Measurements from ENCODE around the gene MYH11. TPM values are rescaled to one million over a fixed set of nuclear protein-coding genes. Genes with fewer than 3 reads are reported as not detected.

Gene MYH11
- total and polyA plus RNA-seq, 2 of the 13 experiments (the other 11 are each of a cell fraction or from before 2014, with no cell fraction given), result not detected

DNA sequence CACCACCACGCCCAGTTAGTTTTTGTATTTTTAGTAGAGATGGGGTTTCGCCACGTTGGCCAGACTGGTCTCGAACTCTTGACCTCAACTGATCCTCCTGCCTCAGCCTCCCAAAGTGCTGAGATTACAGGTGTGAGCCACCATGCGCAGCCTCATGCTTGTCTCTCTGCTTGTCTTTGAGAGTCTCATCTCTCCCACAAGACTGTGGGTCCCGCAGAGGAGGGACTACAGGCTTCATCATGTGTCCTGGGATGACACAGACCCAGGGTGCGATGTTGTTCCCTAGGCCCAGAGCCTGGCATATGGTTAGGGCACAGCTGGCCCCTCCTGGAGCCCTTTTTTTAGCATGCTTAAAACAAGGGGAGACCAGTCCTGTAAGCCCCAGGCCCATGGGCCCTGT is 104.9 kb downstream of the MYH11 start (continued):
- TF ChIP-seq RFXAP (CRISPR knock-in tag; IDR thresholded peaks at IDR 0.05; ENCODE audit: borderline replicate concordance) (no peak), ZFP90 (CRISPR knock-in tag; IDR thresholded peaks at IDR 0.05; ENCODE audit: borderline replicate concordance) (no peak)
- TF ChIP-seq, protein P1, sequence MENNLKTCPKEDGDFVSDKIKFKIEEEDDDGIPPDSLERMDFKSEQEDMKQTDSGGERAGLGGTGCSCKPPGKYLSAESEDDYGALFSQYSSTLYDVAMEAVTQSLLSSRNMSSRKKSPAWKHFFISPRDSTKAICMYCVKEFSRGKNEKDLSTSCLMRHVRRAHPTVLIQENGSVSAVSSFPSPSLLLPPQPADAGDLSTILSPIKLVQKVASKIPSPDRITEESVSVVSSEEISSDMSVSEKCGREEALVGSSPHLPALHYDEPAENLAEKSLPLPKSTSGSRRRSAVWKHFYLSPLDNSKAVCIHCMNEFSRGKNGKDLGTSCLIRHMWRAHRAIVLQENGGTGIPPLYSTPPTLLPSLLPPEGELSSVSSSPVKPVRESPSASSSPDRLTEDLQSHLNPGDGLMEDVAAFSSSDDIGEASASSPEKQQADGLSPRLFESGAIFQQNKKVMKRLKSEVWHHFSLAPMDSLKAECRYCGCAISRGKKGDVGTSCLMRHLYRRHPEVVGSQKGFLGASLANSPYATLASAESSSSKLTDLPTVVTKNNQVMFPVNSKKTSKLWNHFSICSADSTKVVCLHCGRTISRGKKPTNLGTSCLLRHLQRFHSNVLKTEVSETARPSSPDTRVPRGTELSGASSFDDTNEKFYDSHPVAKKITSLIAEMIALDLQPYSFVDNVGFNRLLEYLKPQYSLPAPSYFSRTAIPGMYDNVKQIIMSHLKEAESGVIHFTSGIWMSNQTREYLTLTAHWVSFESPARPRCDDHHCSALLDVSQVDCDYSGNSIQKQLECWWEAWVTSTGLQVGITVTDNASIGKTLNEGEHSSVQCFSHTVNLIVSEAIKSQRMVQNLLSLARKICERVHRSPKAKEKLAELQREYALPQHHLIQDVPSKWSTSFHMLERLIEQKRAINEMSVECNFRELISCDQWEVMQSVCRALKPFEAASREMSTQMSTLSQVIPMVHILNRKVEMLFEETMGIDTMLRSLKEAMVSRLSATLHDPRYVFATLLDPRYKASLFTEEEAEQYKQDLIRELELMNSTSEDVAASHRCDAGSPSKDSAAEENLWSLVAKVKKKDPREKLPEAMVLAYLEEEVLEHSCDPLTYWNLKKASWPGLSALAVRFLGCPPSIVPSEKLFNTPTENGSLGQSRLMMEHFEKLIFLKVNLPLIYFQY (CRISPR knock-in tag; IDR thresholded peaks at IDR 0.05; ENCODE audit: borderline replicate concordance), result no peak
- TF ChIP-seq, protein P2, sequence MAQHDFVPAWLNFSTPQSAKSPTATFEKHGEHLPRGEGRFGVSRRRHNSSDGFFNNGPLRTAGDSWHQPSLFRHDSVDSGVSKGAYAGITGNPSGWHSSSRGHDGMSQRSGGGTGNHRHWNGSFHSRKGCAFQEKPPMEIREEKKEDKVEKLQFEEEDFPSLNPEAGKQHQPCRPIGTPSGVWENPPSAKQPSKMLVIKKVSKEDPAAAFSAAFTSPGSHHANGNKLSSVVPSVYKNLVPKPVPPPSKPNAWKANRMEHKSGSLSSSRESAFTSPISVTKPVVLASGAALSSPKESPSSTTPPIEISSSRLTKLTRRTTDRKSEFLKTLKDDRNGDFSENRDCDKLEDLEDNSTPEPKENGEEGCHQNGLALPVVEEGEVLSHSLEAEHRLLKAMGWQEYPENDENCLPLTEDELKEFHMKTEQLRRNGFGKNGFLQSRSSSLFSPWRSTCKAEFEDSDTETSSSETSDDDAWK (CRISPR knock-in tag; IDR thresholded peaks at IDR 0.05), result no peak

DNA sequence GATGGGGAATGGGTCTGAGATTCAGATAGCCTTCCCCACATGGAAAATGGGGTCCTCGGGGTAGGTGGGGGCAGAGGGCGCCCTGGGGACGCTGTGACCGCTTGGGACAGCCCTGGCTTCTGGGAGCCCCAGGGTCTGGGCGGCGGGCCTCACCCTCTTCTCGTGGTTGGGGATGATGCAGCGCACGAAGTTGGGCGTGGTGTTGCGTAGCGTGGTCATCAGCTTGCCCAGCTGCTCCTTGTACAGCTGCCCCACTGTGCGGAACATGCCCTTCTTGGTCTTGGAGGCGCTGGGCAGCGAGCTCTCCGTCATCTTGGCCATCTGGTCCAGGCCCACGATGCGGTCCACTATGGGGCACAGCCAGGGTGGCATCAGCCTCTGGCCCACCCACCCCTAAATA is 106.8 kb downstream of the MYH11 start:
- in situ Hi-C loops (cut with HindIII; ENCODE audit: extremely low pct_ligation_motif_present, low pct_unique_long_range_greater_than_20kb) (no loop called here), intact Hi-C loops (cut with micrococcal nuclease; ENCODE audit: unreplicated experiment) (no loop called here)
- H3K4me2 ChIP-seq (ENCODE audit: low read depth, low read length), result no peak overlapping the region
- 45% methylated on average over 14 of the region's 18 CpGs for WGBS (ENCODE audit: low lambda C conversion rate)
- CTCF ChIA-PET (ENCODE audit: low intra/inter-chr PET ratio, low total read pairs), result no interaction called here
- H3K9me3 ChIP-seq (ENCODE audit: low read length), result no peaks in the 10 kb centered on the region
- BruUV-seq (replicated peaks), result no TSS peak
- H3K27ac ChIP-seq (ENCODE audit: extremely low read length, insufficient read depth, low read length), result no peak overlapping the region
- H3K27me3 ChIP-seq (ENCODE audit: control insufficient read depth in 1 of 2, insufficient read depth in 2 of 2, low read length in 2 of 2), result peaks cover 1 to 4% of the 10 kb centered on the region in 2 experiments; a peak in 3 of 5 replicates
- ATAC-seq (no peak), DNase-seq (ENCODE audit: low spot score) (no peak), FAIRE-seq (no peak)
- H3K4me1 ChIP-seq (ENCODE audit: insufficient read depth, low read length), result no peaks in the 10 kb centered on the region
- no peak overlapping the region for H3K9ac ChIP-seq (ENCODE audit: insufficient read depth, low read depth, low read length)
- no peaks in the 10 kb centered on the region for H4K20me1 ChIP-seq (ENCODE audit: insufficient read depth, low read length)
- no peak overlapping the region for H3K4me3 ChIP-seq (replicated peaks in 1 of 3; ENCODE audit: insufficient read depth in 1 of 3, low read depth in 2 of 3, low read length in 3 of 3)
- H2AFZ ChIP-seq (ENCODE audit: low read length), result no peak overlapping the region
- TF ChIP-seq ZNF367 (CRISPR knock-in tag; IDR thresholded peaks at IDR 0.05; ENCODE audit: borderline replicate concordance) (no peak), ZNF709 (CRISPR knock-in tag; IDR thresholded peaks at IDR 0.05) (no peak), ZNF816 (CRISPR knock-in tag; IDR thresholded peaks at IDR 0.05; ENCODE audit: borderline replicate concordance) (no peak), YEATS2 (CRISPR knock-in tag; IDR thresholded peaks at IDR 0.05; ENCODE audit: borderline replicate concordance) (no peak), KLF16 (CRISPR knock-in tag; IDR thresholded peaks at IDR 0.05) (no peak), MEIS2 (CRISPR knock-in tag; IDR thresholded peaks at IDR 0.05) (no peak), ZNF234 (CRISPR knock-in tag; conservative IDR thresholded peaks at IDR 0.05) (no peak), ZNF350 (CRISPR knock-in tag; IDR thresholded peaks at IDR 0.05; ENCODE audit: borderline replicate concordance, low read depth) (no peak), NAIF1 (CRISPR knock-in tag; IDR thresholded peaks at IDR 0.05; ENCODE audit: borderline replicate concordance) (no peak), ZNF451 (CRISPR knock-in tag; IDR thresholded peaks at IDR 0.05) (no peak), SCMH1 (CRISPR knock-in tag; IDR thresholded peaks at IDR 0.05; ENCODE audit: borderline replicate concordance) (no peak), ZNF354B (CRISPR knock-in tag; IDR thresholded peaks at IDR 0.05) (no peak), ZNF10 (CRISPR knock-in tag; IDR thresholded peaks at IDR 0.05; ENCODE audit: borderline replicate concordance, low read depth) (no peak)
- TF ChIP-seq, protein P3, sequence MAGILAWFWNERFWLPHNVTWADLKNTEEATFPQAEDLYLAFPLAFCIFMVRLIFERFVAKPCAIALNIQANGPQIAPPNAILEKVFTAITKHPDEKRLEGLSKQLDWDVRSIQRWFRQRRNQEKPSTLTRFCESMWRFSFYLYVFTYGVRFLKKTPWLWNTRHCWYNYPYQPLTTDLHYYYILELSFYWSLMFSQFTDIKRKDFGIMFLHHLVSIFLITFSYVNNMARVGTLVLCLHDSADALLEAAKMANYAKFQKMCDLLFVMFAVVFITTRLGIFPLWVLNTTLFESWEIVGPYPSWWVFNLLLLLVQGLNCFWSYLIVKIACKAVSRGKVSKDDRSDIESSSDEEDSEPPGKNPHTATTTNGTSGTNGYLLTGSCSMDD (CRISPR knock-in tag; IDR thresholded peaks at IDR 0.05), result no peak
- POLR2A ChIA-PET, result no interaction called here
- H3K79me2 ChIP-seq (ENCODE audit: insufficient read depth, low read length), result no peaks in the 10 kb centered on the region
- H3K36me3 ChIP-seq (replicated peaks in 1 of 2; ENCODE audit: control insufficient read depth in 1 of 2, insufficient read depth in 2 of 2, low read length in 2 of 2), result no peaks in the 10 kb centered on the region

Measured in HepG2 (cell line).